ENCODE measurements around the gene MLIP. TPM values are rescaled to one million over a fixed set of nuclear protein-coding genes. Genes with fewer than 3 reads are reported as not detected.

MLIP gene
- polyA plus RNA-seq, 1 experiment, result not detected

DNA sequence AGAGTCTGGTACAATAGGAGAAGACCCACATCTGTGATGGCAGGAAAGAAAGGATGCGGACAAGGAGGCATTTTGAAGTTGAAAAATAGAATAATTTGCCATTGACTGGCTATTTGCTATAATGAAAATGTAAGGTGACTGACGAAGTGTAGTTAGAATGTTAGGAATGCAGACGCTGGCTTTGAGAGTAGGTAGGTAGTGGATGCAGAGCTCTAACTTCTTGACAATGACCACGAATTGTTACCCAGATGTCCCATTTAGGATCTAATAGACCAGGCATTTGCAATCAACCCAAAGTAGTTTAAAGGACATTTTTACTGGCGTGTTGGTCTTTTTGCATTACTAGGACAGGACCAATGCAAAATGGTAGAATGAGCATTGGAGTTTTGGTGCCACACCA is 14.2 kb downstream of the MLIP start:
- TF ChIP-seq, protein P1, sequence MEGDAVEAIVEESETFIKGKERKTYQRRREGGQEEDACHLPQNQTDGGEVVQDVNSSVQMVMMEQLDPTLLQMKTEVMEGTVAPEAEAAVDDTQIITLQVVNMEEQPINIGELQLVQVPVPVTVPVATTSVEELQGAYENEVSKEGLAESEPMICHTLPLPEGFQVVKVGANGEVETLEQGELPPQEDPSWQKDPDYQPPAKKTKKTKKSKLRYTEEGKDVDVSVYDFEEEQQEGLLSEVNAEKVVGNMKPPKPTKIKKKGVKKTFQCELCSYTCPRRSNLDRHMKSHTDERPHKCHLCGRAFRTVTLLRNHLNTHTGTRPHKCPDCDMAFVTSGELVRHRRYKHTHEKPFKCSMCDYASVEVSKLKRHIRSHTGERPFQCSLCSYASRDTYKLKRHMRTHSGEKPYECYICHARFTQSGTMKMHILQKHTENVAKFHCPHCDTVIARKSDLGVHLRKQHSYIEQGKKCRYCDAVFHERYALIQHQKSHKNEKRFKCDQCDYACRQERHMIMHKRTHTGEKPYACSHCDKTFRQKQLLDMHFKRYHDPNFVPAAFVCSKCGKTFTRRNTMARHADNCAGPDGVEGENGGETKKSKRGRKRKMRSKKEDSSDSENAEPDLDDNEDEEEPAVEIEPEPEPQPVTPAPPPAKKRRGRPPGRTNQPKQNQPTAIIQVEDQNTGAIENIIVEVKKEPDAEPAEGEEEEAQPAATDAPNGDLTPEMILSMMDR (IDR thresholded peaks at IDR 0.05; ENCODE audit: insufficient read depth, low read depth, low read length), result no peak
- CTCF ChIA-PET, result no interaction called here
- POLR2A ChIA-PET, result no interaction called here
- H3K36me3 ChIP-seq (ENCODE audit: control insufficient read depth, insufficient read depth, low read length), result no peaks in the 10 kb centered on the region
- no peaks in the 10 kb centered on the region for H3K27me3 ChIP-seq (ENCODE audit: control insufficient read depth, insufficient read depth, low read length)
- H3K4me3 ChIP-seq (ENCODE audit: low read depth, low read length), result no peak overlapping the region
- DNase-seq (ENCODE audit: low read depth), result no peak

DNA sequence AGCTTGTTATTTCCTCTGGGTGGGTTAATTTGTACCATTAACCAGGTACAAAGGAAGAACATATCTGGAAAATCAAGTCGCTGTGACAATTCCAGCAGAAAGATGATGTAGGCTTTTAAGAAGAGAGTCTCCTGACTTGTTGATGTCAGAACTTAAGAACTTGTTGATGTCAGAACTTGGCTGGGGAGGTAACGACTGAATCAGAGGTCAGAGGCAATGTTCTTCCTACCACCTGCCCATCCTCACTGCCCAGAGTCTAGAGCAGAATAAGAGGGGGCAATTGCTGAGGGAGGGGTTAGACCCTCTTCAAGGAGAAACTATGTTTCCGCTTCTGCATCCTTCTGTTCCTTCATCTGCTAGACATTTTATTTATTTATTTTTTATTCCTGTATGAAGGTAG is 18.9 kb downstream of the MLIP start:
- Histone ChIP-seq H3K27me3 (ENCODE audit: control insufficient read depth, insufficient read depth, low read length) (no peaks in the 10 kb centered on the region), H3K36me3 (ENCODE audit: control insufficient read depth, insufficient read depth, low read length) (no peaks in the 10 kb centered on the region), H3K4me3 (ENCODE audit: low read depth, low read length) (no peak overlapping the region)
- DNase-seq (ENCODE audit: low read depth), result no peak
- CTCF ChIA-PET, result no interaction called here
- TF ChIP-seq, protein P1 (IDR thresholded peaks at IDR 0.05; ENCODE audit: insufficient read depth, low read depth, low read length), result no peak
- POLR2A ChIA-PET, result no interaction called here

DNA sequence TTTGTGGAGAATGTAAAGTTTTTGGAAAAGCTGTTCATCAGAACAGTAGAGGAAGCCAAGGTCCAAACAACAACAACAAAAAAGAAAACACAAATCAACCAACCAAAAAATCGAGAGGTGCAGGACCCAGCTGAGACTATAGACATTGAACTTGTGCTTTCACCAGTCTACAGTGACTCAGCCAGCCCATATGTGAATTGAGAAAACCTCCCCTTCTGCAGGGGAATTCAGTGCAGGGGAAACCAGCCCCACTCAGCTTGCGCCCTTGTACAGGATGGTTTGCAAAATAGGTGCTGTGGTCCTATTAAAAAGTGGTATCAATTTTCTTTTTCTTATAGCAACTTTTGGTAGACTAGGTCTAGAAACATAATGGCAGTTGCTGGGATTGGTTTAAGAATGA is 21.3 kb downstream of the MLIP start:
- Histone ChIP-seq H3K27me3 (ENCODE audit: control insufficient read depth, insufficient read depth, low read length) (no peaks in the 10 kb centered on the region), H3K4me3 (ENCODE audit: low read depth, low read length) (no peak overlapping the region), H3K36me3 (ENCODE audit: control insufficient read depth, insufficient read depth, low read length) (no peaks in the 10 kb centered on the region)
- TF ChIP-seq, protein P1 (IDR thresholded peaks at IDR 0.05; ENCODE audit: insufficient read depth, low read depth, low read length), result no peak
- ChIA-PET POLR2A (no interaction called here), CTCF (no interaction called here)
- DNase-seq (ENCODE audit: low read depth), result no peak

DNA sequence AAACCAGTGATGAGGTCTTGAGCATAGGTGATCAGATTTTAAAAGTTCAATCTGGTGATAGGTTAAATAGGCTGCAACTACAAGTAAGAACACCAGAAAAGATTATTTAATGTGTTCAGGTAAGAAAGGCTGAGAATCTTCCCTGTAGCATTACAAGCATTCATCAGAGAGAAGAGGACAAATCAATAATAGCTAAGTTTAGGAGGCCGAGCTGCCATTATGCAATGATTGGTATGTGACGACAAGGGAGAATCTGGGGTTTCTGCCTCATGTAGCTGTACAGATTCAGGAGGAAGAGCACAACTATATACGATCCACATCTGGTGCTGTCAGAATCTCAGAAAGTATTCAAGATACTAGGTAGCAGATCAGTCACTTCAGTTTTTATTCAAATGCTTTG is 21.9 kb downstream of the MLIP start:
- no peaks in the 10 kb centered on the region for H3K36me3 ChIP-seq (ENCODE audit: control insufficient read depth, insufficient read depth, low read length)
- TF ChIP-seq, protein P1 (IDR thresholded peaks at IDR 0.05; ENCODE audit: insufficient read depth, low read depth, low read length), result no peak
- CTCF ChIA-PET, result interaction anchor here (1.0 kb wide), 1 partner anchor 148 kb away, joined by 3 read pairs; no protein-coding TSS in a partner anchor
- POLR2A ChIA-PET, result no interaction called here
- H3K27me3 ChIP-seq (ENCODE audit: control insufficient read depth, insufficient read depth, low read length), result no peaks in the 10 kb centered on the region
- H3K4me3 ChIP-seq (ENCODE audit: low read depth, low read length), result no peak overlapping the region
- DNase-seq (ENCODE audit: low read depth), result no peak

DNA sequence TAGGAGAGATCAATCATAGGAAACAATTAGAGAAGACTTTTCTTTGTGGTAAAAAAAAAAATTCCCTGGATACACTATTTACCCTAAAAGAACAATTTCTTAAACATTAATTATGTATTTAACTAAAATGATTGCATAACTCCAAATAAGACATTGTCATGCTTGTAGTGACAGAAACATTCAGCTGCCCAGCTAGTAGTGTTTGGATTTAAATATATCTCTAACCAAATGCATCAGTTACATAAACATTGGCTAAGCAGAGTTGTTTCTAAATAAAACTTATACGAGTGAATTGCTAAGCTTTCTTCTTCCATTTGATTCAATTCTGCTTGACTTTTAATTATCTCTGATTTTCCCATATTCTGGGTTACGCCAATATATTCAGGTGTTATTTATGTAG is 23.7 kb downstream of the MLIP start:
- H3K4me3 ChIP-seq (ENCODE audit: low read depth, low read length), result no peak overlapping the region
- CTCF ChIA-PET, result interaction anchor here (0.6 kb wide), 1 partner anchor 15 kb away, joined by 4 read pairs; no protein-coding TSS in a partner anchor
- TF ChIP-seq, protein P1 (IDR thresholded peaks at IDR 0.05; ENCODE audit: insufficient read depth, low read depth, low read length), result no peak
- no peaks in the 10 kb centered on the region for H3K27me3 ChIP-seq (ENCODE audit: control insufficient read depth, insufficient read depth, low read length)
- POLR2A ChIA-PET, result no interaction called here
- H3K36me3 ChIP-seq (ENCODE audit: control insufficient read depth, insufficient read depth, low read length), result no peaks in the 10 kb centered on the region
- no peak for DNase-seq (ENCODE audit: low read depth)

Data from BJ (cell line).